Prostate gland (tissue), 2 donors: ENCODE data around the gene ATP1A1. TPM values are rescaled to one million over a fixed set of nuclear protein-coding genes. Genes with fewer than 3 reads are reported as not detected.

Experiments
- DNase-seq: peaks from one replicate; pipeline ENCODE4 v3.0.0-alpha.2; 2019; ENCODE audit warnings: low spot score
- H3K27ac ChIP-seq, 2 donors: fragments of 200-600 bp; sonication (generic); 2 replicates each; pipeline ENCODE4 v1.5.1; 2017 to 2019
- H3K27me3 ChIP-seq: fragments of 200-600 bp; sonication (generic); replicated peaks from 2 replicates; pipeline ENCODE4 v1.5.1; 2019; ENCODE audit not compliant: insufficient read depth
- H3K36me3 ChIP-seq, 2 donors: fragments of 200-600 bp; sonication (generic); 1 replicate in 1 of 2; 2 replicates in 1 of 2; pipeline versions ENCODE4 v1.5.1 to v1.8.1; 2017 to 2019
- H3K4me1 ChIP-seq: fragments of 200-600 bp; sonication (generic); replicated peaks from 2 replicates; pipeline ENCODE4 v1.5.1; 2019
- H3K4me3 ChIP-seq, 2 donors: fragments of 200-600 bp; sonication (generic); 2 replicates each; pipeline ENCODE4 v1.5.1; 2017 to 2019
- H3K9me3 ChIP-seq: fragments of 200-600 bp; sonication (generic); 2 replicates; pipeline ENCODE4 v1.5.1; 2017
- CTCF ChIP-seq, 4 experiments: fragments of 200-600 bp in 2 of 4; fragments of 450-650 bp in 2 of 4; sonication (generic) in 2 of 4; IDR thresholded peaks; 1 replicate in 3 of 4; 2 replicates in 1 of 4; pipeline ENCODE4 v1.5.1; 2016 to 2019; ENCODE audit warnings: antibody characterized with exemption in 4 of 4, mild to moderate bottlenecking in 2 of 4, moderate library complexity in 2 of 4
- POLR2A ChIP-seq: fragments of 450-650 bp; IDR thresholded peaks from one replicate; pipeline ENCODE4 v1.6.1; 2016; ENCODE audit warnings: antibody characterized with exemption, mild to moderate bottlenecking
- POLR2AphosphoS5 ChIP-seq: sonication (generic); formaldehyde crosslinking; IDR thresholded peaks from one replicate; pipeline ENCODE4 v1.6.1; 2017; ENCODE audit warnings: antibody characterized with exemption
- WGBS: methylation state at CpG from one replicate; pipeline ENCODE4 v1.1.5; 2018; 5-methylcytosine and 5-hydroxymethylcytosine counted together
- intact Hi-C: fragments of 100-400 bp; cut with DNase I; formaldehyde crosslinking; loops from one replicate; pipeline ENCODE4 v1.14.2; 2022
- total RNA-seq, 2 donors: library from RNA; depleted of rRNA; stranded (reverse); fragments of >200 nt; gene quantifications; one replicate each; pipeline ENCODE4 v1.1.0, GENCODE V29; 2016

ATP1A1 gene
- total RNA-seq, 2 donors from 2014 or later = 365 to 536 TPM

- Histone ChIP-seq H3K27ac (no peak overlapping the region), H3K9me3 (no peaks in the 10 kb centered on the region), H3K4me1 (no peaks in the 10 kb centered on the region), H3K27me3 (no peaks in the 10 kb centered on the region), H3K36me3 (peaks cover 47 to 52% of the 10 kb centered on the region in 2 donors), H3K4me3 (no peak overlapping the region)
- intact Hi-C loops = no loop called here
- WGBS = 95% methylated on average over 3 of the region's 3 CpGs
- DNase-seq = no peak
- TF ChIP-seq CTCF (IDR thresholded peaks at IDR 0.05) = no peak
- no peak for TF ChIP-seq POLR2AphosphoS5
- no peak for TF ChIP-seq POLR2A
Measured at GRCh38 chr1:116401646-116402176, 28.7 kb downstream of the ATP1A1 start.

- TF ChIP-seq POLR2AphosphoS5 (no peak), POLR2A (no peak), CTCF (IDR thresholded peaks at IDR 0.05) (no peak)
- Histone ChIP-seq H3K4me3 (no peak overlapping the region), H3K9me3 (no peaks in the 10 kb centered on the region), H3K36me3 (peaks cover 44 to 49% of the 10 kb centered on the region in 2 donors), H3K27ac (peak overlapping the region in 1 of 2 donors; percentile 41), H3K27me3 (no peaks in the 10 kb centered on the region), H3K4me1 (no peaks in the 10 kb centered on the region)
- DNase-seq = no peak
- intact Hi-C loops = no loop called here
- WGBS = 67% methylated on average over 3 of the region's 3 CpGs
Measured at GRCh38 chr1:116402333-116402732, 29.3 kb downstream of the ATP1A1 start.

GRCh38 chr1:116403496-116404136 lies 30.6 kb downstream of the ATP1A1 start:
- Histone ChIP-seq H3K4me1 (no peaks in the 10 kb centered on the region), H3K36me3 (peaks cover 33 to 39% of the 10 kb centered on the region in 2 donors), H3K27me3 (no peaks in the 10 kb centered on the region), H3K4me3 (no peak overlapping the region), H3K9me3 (no peaks in the 10 kb centered on the region), H3K27ac (peak overlapping the region; percentile 28 to 41)
- WGBS = 80% methylated on average over 7 of the region's 7 CpGs
- TF ChIP-seq CTCF (IDR thresholded peaks at IDR 0.05) = no peak
- no peak for TF ChIP-seq POLR2AphosphoS5
- TF ChIP-seq POLR2A = no peak
- DNase-seq = no peak
- intact Hi-C loops = loop anchor here (2.0 kb wide), 1 partner anchor 27 kb away; no protein-coding TSS in a partner anchor

GRCh38 chr1:116404699-116405098 lies 31.7 kb downstream of the ATP1A1 start:
- intact Hi-C loops = loop anchor here (2.0 kb wide), 1 partner anchor 28 kb away; no protein-coding TSS in a partner anchor
- TF ChIP-seq POLR2AphosphoS5 (no peak), CTCF (IDR thresholded peaks at IDR 0.05) (no peak), POLR2A (no peak)
- WGBS = 71% methylated on average over 5 of the region's 5 CpGs

More at GRCh38 chr1:116404699-116405098, 31.7 kb downstream of the ATP1A1 start:
- Histone ChIP-seq H3K36me3 (peaks cover 23 to 29% of the 10 kb centered on the region in 2 donors), H3K4me3 (no peak overlapping the region), H3K27me3 (no peaks in the 10 kb centered on the region), H3K4me1 (no peaks in the 10 kb centered on the region), H3K9me3 (no peaks in the 10 kb centered on the region), H3K27ac (peak overlapping the region; percentile 13 to 32)
- no peak for DNase-seq
